SHP77 (cell line): ENCODE data around the gene TCERG1L.
"Not testable (repeated sequence)": the region's sequence is repeated elsewhere in the genome, so short reads cannot be mapped to it uniquely, and the experiment has no call there.

Experiments
- DNase-seq, 2 experiments: peaks; one replicate each; lab custom pipeline; 2025; lab: John Stamatoyannopoulos, UW

The TCERG1L gene

DNA sequence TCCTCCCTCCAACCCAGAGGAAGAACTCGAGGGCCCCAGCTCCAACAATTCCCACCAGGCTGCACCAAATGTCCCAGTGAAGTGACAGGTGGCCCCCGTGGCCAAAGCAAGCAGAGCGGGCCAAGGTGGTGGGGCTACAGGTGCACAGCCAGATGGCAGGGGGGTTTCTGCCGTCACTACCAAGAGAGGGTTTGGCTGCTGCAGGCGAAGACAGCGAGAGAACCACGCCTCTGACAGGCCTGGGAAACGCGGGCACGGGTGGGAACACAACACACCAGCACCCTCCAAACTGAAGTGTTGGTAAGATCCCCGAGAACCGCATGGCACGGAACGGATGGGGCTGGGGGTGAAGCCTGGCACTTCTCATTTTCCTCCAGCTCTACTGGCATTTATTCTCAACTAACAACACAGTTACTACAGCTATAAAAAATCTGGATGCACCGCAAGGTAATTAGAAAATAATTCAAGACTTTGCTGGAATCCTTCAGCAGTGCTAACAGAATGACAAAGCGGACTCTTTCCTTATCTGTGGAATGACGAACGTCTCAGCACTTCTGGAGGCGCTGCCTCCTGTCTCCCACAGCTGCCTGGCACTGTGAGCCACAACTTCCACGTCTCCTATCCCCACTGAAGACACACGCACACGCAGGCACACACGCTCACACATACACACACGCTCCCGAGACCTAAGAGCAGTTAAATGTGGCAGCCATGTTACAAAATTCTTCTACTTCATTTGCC lies 167.9 kb downstream of the TCERG1L start:
- DNase-seq, result no peak

DNA sequence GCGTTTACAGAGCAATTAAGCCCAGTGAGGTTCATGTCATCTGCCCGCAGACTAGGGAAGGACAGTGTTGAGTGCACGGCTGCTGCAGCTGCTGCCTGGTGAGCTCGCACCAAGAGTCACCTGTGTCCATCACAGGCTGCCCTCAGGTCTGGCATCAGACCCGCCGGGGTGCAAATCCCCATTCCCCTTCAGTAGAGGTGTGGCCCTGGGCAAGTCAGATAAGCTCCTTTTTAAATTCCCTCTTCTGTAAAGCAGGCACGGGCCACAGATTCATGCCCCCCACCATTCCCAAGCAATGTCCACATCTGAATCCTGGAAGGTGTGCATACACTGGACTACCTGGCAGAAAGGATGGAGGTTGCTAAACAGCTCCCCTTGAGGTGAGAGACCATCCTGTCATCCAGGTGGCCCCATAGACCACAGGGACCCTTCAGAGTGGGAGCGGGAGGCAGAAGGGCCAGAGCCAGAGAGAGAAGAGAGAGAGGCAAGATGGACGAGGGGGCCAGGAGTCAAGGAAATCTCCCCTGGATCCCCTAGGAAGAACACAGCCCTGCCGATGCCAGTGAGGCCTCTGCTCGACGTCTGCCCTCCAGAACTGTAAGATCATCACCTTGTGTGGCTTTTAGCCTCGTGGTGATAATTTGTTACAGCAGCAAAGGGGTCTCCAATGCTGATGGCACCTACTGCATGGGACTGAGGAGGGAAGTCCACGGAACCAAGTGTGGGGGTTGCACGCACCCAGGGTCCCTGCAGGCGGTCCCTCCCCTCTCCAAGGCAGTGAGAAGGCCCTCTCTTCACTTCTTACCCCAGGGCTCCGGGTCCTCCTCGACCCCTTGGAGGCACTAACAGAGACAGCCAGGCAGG lies 168.8 kb downstream of the TCERG1L start:
- no peak for DNase-seq

DNA sequence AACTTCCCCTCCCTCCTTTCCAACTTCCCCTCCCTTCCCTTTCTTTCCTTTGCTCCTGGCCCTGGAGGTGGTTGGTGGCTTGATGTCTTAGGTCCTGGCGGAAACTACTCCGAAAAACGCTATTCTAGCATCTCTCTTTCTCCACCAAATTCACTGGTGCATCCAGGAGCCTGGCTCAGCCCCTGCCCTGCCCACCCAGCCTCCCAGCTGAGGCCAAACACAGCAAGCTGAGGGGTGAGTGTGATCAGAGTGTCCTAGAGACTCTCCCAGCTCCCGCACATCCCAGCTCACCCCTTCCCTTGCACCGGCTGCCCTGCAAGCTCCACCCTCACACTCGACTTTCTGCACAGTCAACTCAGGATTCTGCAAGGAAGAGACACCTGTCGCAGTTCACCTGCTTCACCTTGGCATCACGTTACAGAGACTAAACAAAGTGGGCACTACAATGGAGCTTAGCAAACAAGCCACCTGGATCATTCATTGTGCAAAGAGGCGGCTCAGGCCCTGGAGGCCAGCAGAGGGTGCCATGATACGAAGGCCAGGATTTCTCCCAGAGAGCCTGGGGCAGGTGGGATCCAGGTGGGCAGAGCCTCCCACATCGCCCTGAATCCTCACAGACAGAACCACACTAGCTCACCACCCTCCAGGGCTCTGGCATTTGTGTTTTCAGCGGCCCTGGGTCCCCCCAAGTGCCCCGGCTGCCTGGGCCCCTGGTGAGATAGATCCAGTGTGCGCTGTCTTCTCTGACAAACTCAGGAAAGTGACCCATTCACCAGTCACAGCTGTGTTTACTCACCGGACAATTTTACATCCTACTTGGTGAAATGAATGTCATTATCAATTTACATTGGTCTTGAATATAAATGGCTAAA lies 169.6 kb downstream of the TCERG1L start:
- DNase-seq, result peak; percentile 51 to 62

DNA sequence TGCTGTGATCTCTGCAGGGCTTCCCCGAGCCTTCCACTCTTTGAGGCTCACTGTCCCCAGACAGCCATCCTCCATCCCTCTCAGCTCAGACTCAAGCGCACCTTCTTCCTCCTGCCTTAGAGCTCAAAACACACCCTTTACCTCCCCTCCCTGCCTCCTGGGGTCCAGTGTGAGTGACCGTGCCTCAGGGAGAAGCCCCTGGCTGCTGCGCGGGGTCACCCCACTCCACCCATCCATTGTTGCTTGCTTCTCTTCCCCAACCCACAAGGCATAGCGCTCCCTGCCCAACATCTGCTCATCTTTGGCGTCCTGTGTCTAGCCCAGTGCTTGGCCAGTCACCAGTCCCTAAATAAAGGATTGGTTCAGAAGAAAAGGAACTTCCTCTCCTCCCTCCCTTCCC lies 170.3 kb downstream of the TCERG1L start:
- DNase-seq, result no peak

DNA sequence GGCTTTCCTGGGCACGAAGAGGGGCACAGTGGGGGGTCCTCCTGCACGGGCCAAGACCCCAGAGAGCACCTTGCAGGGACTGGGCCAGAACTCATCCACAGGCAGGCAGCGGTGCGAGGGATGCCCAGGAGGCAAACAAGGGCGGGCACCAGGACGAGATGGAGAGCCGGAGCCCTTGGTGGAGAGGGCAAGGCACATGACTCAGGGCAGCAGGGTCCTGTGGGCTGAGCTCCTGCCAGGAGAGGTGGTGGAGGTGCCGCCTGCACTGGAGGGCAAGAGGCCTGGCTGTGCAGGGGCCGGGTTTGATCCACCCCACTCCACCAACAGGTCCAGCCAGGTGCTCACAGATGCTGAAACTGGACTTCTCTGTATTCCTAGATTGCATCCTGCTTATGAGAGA lies 170.9 kb downstream of the TCERG1L start:
- no peak for DNase-seq

DNA sequence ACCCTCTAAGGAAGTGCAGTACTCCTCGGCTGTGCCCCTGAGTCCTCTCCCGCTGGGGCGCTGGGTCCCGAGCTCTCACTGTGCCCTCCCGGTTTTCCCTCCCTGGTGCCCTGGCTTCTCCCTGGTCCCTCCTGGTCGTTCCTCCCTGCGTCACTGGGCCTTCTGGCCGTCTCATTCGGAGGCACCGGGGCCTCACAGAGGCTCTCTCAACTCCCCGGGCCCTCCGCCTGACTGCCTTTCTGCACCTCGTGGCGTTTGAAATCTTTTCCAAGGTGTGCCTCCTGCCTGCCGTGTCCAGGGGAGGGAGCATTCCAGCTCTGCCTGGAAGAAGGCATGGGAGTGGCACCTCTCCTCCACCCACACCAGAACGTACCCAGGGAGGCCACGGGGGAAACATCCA lies 174.3 kb downstream of the TCERG1L start:
- no peak for DNase-seq

DNA sequence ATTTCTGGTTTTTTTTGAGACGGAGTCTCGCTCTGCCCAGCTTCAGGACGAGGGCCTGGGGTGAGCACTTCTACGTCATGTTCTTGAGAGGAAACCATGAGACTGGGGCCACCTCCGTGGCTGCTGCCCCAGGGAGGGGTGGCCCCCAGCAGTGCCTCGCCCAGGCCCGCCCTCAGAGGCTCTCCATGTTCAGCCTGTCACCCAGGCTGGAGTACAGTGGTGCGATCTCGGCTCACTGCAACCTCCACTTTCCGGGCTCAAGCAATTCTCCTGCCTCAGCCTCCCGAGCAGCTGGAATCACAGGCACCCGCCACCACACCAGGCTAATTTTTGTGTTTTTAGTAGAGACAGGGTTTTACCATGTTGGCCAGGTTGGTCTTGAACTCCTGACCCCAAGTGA lies 175.2 kb downstream of the TCERG1L start:
- DNase-seq, result not testable (repeated sequence)

DNA sequence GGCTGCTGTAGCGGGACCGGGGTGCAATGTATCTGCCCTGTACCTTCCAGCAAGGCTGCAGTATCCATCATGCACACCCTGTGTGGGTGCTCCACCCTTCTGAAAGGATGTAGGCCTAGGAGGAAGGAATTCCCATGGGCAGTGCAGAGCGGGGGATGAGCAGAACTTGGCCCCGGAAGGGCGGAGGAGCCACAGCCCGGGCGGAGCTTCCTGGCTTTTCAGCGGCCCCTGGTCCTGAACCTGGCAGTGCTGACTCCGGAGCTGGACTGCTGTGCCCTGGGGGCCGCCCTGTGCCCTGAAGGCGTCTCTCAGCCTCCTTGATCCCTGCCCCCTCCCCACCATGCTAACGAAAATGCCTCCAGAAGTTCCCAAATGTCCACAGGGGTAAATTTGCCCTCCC lies 175.8 kb downstream of the TCERG1L start:
- no peak for DNase-seq

DNA sequence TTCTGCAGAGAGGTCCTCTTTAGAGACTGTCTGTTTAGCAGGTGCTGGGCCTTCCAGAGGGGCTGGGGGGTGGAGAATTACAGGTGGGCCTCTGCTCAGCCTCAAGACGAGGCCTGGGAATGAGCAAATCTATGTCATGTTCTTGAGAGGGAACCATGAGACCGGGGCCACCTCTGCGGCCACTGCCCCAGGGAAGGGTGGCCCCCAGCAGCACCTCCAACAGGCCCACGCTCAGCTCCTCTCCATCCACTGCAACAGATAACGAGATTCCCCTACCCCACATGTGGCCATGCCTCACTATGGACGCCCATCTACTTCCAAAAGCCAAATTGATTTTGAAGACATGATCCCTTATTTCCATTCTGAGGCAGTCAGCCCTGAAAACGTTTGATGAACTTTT lies 176.9 kb downstream of the TCERG1L start:
- no peak for DNase-seq

DNA sequence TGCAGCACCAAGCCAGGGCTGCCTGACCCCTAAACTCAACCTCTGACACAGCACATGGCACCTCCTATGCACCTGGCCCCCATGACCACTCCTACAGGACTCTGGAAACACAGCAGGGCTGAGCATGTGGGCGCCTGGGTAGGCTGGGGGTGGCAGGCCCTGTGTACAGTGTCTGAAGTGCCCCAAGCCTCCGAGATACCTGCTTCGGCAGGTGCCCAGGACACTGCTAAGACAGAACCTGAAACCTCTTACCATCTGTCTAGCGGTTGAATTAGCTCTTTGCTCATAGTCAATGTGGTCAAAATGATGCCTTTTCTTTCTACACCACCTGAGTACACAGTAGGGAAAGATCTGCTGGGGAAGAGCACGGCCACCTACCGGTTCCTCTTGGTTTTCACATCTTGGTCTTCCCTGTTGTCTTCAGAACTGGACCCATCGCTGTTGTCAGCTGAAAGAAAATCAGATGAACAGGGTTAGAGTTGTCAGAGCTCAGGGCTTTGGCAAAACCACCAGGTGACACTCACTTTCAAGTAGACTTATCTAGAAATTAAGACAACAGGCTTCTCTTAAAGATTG lies 177.4 kb downstream of the TCERG1L start:
- no peak for DNase-seq

DNA sequence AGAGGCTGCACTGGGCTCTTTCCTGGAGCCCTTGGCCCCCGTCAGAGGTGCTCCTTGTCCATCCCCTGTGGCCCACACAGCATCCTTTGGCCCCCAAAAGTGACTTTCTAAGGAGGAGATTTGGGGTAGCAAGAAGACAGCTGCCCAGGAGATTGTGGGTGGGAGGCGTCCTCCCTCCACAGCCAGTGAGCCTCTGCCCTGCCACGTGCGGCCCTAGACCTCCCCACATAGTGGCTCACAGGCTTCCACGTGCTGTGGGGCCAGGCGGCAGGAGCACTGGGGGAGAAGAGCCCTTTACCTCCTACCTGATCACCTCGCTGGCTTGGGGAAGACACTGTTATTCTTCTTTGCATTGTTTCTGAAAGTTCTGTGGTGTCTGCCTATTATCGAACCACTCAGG lies 178.8 kb downstream of the TCERG1L start:
- DNase-seq, result no peak

DNA sequence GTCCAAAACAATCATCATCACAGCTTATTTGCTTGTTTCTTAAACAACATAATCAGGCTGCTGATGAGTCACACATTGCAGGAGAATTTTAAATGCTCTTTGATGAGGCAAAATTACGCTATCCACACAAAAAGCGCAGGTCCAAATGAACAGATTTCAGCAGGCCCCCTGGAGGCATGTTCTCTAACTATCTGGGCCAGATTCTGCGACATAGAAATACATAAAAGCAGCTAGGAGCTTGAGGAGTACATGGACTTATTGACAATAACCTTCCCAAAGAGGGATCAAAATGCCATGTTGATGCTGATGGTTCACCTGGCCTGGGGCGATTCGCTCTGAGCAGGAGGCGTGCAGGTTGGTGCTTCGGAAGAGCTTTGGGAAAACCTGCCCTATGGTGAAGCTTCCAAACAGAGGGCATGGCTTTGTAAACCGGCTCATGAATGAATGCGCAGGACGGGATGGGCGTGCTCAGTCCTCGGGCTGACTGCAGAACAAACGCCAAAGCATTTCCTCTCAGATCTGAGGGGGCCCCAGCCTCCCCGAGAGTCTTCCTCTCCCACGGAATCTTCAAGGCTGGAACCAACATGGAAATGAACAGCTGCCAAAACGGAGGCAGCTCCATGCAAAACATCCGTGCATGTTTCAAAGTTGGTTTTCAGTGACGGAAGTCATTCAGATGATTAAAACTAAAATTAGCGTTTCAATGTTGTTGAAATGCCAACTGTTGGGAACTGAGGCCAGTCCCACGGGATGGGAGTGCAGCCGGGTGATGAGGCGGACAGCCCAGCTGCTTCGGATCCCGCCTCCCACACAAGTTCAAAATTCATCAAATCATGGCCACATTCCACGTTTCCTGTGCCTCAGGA lies 179.6 kb downstream of the TCERG1L start:
- no peak for DNase-seq

DNA sequence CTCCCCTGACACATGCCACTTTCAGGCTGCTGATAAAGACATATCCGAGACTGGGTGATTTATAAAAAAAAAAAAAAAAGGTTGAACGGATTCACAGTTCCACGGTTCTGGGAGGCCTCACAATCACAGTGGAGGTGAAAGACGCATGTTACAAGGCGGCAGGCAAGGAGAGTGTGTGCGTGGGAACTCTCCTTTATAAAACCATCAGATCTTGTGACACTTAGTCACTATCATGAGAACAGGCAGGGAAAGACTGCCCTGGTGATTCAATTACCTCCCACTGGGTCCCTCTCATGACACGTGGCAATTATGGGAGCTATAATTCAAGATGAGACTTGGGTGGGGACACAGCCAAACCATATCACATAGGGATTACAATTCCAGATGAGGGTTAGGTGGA lies 181.5 kb downstream of the TCERG1L start:
- DNase-seq, result no peak

DNA sequence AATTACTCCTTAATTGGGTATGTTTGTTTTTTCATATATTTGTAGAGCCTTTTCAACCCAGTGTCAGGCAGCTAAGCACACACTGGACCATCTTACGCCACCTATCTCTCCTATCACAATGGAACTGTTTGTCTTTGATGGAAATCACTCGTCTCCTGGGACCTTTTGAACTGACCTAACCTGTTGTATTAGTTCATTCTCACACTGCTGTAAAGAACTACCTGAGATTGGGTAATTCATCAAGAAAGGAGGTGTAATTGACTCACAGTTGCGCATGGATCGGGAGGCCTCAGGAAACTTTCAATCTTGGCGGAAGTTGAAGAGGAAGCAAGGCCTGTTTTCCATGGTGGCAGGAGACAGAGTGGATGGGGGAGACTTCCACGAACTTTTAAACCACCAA lies 182.0 kb downstream of the TCERG1L start:
- DNase-seq, result no peak

DNA sequence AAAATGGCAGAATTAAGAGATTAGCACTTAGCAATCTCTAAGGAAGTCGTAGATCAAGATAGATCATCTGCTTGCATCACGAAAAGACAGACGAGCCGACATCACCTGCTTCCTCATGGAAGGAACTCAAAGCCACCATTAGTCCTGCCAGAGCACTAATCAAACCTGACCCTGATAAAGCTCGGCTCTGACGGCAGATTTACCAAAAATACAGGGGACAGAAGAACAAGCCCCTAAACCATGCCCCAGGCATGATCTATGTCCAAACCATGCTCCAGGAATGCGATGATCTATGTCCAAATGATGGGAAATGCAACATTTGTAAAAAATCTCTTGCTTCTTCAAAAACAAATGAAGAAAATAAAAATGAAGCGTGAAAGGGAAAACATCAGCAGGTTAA lies 182.8 kb downstream of the TCERG1L start:
- DNase-seq, result no peak

DNA sequence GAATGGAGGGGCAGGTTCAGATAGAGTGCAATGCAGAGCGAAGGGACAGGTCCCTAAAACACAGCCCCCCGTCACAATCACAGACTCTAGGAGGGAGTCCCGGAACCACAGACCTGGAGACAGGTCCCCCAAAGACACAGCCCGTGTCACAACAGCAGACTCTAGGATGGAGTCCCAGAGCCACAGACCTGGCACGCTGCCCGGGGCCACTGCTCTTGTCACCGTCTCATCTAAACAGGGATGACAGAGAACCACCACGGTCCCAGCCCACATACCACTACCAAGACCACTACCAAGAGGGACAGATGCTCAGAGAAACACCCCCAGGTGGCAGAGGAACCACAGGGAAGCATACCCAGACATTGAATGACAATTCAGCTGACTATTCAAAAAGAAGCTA lies 183.9 kb downstream of the TCERG1L start:
- DNase-seq, result no peak

DNA sequence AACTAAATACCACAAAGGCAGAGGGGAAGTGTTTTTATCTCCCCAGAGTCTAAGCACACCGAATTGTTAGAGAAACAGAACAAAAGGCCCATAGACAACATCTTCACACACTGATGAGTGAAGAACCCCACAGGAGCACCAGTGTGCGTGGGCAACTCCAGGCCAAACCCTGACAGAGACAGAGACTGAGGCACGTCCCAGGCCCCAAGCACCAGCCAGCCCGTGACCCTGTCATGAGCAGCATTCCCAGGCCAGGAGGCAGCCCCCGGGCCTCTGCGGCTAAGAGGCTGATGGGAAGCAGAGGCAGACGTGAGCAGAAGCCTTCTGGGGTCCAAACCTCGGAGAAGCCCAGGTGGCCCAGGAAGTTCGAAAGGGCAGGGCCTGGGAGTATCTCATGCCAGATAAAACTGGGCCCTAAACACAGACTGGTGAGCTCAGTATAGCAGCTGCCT lies 184.4 kb downstream of the TCERG1L start:
- no peak for DNase-seq

DNA sequence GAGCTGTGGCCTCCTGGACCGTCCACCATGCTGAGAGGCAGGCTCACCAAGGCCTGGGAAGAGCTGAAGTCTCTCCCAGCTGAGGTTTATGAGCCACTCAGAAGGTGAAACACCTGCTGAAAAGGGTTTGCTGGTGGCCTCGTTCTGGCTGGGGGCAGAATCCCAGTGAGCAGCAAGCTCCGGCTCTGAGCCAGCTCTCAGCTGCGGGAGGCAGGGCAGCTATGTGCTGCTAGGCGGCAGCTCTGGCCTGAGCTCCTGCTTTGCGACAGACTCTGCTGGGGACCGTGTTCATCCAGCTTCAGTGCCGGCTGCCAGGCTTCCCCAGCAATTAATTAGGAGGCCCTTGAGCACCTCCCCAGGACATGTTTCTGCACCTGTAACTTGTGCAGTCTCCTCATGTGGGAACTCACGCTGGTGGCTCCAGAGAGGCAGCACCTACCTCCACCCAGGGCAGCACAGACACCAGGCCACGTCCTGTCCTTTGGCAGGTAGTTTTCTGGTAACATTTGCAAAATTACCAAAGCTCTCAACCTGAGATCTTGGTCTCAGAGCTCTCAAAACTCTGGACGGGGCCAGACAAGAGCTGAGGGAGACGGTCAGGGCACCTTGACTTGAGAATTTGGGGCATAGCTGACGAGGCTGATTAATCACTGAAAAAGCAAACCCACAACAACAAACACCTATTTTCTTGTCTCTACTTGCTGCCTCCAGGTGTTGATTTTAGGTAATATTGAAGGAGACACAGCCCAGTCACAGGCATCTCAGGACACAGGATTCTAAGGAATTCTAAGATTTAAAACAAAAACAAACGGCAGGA lies 185.0 kb downstream of the TCERG1L start:
- peak in 1 of 2 experiments; percentile 33 for DNase-seq

DNA sequence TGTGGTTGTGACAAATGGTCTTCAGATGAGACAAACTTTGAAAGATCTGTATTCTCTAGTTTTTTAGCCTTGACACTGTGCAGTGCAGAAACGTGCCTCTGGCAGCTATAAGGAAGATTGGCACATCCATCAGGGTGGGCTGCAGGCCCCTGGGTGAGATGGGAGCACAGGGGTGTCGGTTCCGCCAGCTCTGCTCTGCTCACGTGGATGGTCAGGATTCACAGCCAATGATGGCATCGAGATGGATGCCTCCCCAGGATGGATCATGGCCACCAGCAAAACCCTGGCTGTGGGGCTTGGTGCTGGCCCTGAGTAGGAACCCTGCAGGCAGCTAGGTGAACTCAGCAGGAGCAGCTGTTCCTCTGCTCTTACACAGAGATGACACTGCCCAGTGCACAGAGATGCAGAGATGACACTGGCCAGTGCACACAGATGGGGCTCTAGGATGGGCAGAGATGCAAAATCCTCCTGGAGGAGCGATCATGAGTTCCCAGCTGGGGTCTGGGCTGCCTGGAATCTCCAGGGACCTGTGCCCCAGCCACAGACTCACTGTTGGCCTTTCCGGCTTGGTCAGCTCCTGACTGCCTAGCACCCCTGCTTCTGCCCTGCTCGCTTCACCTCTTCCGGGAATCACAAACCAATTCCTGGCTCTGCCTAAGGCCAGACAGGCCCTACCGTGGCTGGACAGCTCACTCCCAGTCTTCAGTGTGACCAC lies 185.9 kb downstream of the TCERG1L start:
- no peak for DNase-seq
